Hepatocyte (in vitro differentiated cells): ENCODE results near the gene HOATZ.

Experiments used
- EZH2phosphoT487 ChIP-seq: fragments of 200-600 bp; sonication (generic); IDR thresholded peaks from one replicate; pipeline ENCODE4 v1.6.1; 2018; ENCODE audit warnings: antibody characterized with exemption, mild to moderate bottlenecking, low read depth, moderate library complexity; ENCODE audit not compliant: unreplicated experiment, severe bottlenecking
- TF ChIP-seq, protein P1 (sequence below): fragments of 200-600 bp; sonication (generic); IDR thresholded peaks from 2 replicates; pipeline ENCODE4 v1.5.1; 2016; ENCODE audit warnings: antibody characterized with exemption, mild to moderate bottlenecking; ENCODE audit not compliant: poor library complexity

DNA sequence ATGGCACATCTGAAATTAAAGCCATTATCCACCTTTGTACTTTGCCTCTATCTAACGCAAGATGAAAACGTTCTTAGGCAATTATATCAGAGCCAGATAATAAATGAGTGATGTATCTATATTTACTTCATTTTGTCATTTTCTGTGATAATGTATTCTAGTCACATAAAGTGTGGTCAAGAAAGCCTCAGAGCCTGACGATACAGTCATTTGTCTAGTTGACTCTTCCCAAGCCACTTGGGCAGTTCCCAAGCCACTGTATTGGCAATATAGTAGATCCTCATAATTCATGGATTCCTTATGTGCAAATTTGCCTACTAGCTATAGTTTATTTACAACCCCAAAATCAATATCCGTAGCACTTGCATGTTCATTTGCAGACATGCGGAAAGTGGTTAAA lies 7.8 kb downstream of the HOATZ start:
- TF ChIP-seq, protein P1, sequence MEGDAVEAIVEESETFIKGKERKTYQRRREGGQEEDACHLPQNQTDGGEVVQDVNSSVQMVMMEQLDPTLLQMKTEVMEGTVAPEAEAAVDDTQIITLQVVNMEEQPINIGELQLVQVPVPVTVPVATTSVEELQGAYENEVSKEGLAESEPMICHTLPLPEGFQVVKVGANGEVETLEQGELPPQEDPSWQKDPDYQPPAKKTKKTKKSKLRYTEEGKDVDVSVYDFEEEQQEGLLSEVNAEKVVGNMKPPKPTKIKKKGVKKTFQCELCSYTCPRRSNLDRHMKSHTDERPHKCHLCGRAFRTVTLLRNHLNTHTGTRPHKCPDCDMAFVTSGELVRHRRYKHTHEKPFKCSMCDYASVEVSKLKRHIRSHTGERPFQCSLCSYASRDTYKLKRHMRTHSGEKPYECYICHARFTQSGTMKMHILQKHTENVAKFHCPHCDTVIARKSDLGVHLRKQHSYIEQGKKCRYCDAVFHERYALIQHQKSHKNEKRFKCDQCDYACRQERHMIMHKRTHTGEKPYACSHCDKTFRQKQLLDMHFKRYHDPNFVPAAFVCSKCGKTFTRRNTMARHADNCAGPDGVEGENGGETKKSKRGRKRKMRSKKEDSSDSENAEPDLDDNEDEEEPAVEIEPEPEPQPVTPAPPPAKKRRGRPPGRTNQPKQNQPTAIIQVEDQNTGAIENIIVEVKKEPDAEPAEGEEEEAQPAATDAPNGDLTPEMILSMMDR = no peak
- no peak for TF ChIP-seq EZH2phosphoT487
